ENCODE data around the gene SEMA5A. TPM values are rescaled to one million over a fixed set of nuclear protein-coding genes. Genes with fewer than 3 reads are reported as not detected.

Gene SEMA5A
- total RNA-seq, 1 experiment from 2014 or later: 9.3 TPM

DNA sequence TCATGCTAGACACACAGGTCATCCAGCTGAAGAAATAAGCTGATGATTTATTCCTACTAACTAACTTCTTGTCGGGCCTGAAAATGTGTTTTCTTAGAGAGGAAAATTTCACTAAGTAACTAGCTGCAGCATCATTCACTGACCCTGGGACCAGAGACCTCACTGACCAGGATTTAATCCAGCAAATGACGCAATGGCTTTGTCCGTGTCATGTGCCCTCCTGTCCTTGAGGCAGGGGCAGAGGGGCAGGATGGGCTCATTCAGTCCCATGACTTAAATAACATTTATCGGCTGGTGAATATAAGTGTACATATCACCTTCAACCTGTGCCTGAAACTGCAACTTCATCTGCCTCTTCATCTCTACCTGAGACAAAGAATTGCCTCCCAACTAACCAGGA, 154.8 kb downstream of the SEMA5A start:
- POLR2A ChIA-PET: no interaction called here
- TF ChIP-seq, protein P1, sequence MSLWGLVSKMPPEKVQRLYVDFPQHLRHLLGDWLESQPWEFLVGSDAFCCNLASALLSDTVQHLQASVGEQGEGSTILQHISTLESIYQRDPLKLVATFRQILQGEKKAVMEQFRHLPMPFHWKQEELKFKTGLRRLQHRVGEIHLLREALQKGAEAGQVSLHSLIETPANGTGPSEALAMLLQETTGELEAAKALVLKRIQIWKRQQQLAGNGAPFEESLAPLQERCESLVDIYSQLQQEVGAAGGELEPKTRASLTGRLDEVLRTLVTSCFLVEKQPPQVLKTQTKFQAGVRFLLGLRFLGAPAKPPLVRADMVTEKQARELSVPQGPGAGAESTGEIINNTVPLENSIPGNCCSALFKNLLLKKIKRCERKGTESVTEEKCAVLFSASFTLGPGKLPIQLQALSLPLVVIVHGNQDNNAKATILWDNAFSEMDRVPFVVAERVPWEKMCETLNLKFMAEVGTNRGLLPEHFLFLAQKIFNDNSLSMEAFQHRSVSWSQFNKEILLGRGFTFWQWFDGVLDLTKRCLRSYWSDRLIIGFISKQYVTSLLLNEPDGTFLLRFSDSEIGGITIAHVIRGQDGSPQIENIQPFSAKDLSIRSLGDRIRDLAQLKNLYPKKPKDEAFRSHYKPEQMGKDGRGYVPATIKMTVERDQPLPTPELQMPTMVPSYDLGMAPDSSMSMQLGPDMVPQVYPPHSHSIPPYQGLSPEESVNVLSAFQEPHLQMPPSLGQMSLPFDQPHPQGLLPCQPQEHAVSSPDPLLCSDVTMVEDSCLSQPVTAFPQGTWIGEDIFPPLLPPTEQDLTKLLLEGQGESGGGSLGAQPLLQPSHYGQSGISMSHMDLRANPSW (CRISPR knock-in tag; conservative IDR thresholded peaks at IDR 0.05; ENCODE audit: low read depth): no peak
- TF ChIP-seq ZNF396 (CRISPR knock-in tag; IDR thresholded peaks at IDR 0.05; ENCODE audit: borderline replicate concordance) (no peak), JAZF1 (CRISPR knock-in tag; IDR thresholded peaks at IDR 0.05) (no peak), SMAD3 (CRISPR knock-in tag; IDR thresholded peaks at IDR 0.05; ENCODE audit: borderline replicate concordance) (no peak), ZNF121 (CRISPR knock-in tag; IDR thresholded peaks at IDR 0.05) (no peak)
- TF ChIP-seq, protein P2, sequence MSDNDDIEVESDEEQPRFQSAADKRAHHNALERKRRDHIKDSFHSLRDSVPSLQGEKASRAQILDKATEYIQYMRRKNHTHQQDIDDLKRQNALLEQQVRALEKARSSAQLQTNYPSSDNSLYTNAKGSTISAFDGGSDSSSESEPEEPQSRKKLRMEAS (CRISPR knock-in tag; IDR thresholded peaks at IDR 0.05): no peak
- Mint-ChIP-seq H3K27me3 (ENCODE audit: low read depth) (no peaks in the 10 kb centered on the region), H3K4me1 (peaks cover 16% of the 10 kb centered on the region), H3K9me3 (no peaks in the 10 kb centered on the region), H3K27ac (no peak overlapping the region), H3K36me3 (no peaks in the 10 kb centered on the region), H3K4me3 (no peak overlapping the region)
- DNase-seq (ENCODE audit: low spot score): no peak
- CTCF ChIA-PET: no interaction called here
- no peak for ATAC-seq

DNA sequence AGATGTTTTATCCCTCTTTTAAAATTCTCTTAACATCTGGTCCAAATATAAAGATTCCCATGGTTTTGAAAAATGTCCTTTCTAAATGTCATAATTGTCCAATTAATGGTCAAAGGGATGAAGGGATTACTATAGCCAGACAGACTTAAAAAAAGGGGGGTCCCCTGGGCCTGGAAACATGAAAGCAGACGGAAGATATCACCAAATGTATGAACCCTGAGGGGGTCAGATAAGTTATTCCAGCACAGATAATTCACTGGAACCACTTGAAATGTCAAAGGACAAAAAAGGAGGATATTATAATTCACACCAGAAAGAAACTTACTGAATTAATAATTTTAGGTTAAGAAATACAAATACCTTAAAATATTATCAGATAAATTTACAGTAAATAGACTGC, 155.8 kb downstream of the SEMA5A start:
- DNase-seq (ENCODE audit: low spot score): no peak
- Mint-ChIP-seq H3K4me3 (no peak overlapping the region), H3K27me3 (ENCODE audit: low read depth) (no peaks in the 10 kb centered on the region), H3K4me1 (peaks cover 11% of the 10 kb centered on the region), H3K36me3 (no peaks in the 10 kb centered on the region), H3K27ac (no peak overlapping the region), H3K9me3 (no peaks in the 10 kb centered on the region)
- ChIA-PET CTCF (no interaction called here), POLR2A (no interaction called here)
- TF ChIP-seq TP53 (CRISPR knock-in tag; IDR thresholded peaks at IDR 0.05) (no peak), ZNF396 (CRISPR knock-in tag; IDR thresholded peaks at IDR 0.05; ENCODE audit: borderline replicate concordance) (no peak), GRHL2 (CRISPR knock-in tag; IDR thresholded peaks at IDR 0.05; ENCODE audit: insufficient replicate concordance, severe bottlenecking) (no peak)
- no peak for ATAC-seq

DNA sequence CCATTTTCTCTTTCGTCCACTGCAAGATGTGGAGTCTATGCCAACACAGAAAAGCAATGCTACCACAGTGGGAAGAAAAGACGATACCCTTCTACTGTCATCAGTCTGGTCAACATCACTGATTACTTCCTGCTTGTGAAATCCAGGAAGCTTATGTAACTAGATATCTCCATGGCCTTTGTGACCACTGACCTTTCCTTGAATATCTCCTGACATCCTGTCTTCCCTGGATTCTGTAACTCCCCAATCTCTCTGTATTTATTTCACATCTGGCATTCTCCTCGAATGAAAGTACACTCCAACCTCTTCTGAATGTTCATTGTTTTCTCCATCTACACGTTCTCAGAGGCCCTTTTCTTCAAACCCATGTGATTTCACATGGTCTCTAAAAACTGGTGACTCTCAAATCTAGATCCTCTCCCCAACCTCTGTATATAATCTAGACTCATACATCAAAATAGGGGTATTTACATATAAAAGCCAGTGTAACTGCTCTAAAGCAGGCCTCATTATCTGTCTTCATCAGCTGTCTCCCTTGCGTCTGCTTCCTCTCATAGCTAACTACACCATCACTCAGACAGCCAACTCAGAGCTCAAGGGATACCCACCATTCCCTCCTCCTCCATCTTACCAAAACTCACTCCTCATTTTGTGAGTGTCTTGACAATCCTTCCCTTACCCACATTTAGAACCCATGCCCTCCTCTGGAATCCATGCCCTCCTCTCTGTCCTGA, 156.8 kb downstream of the SEMA5A start:
- peaks cover 11% of the 10 kb centered on the region for H3K4me1 Mint-ChIP-seq
- no peak overlapping the region for H3K4me3 Mint-ChIP-seq
- CTCF ChIA-PET: interaction anchor here (0.6 kb wide), 1 partner anchor 23 kb away, joined by 3 read pairs; no protein-coding TSS in a partner anchor
- TF ChIP-seq, protein P3, sequence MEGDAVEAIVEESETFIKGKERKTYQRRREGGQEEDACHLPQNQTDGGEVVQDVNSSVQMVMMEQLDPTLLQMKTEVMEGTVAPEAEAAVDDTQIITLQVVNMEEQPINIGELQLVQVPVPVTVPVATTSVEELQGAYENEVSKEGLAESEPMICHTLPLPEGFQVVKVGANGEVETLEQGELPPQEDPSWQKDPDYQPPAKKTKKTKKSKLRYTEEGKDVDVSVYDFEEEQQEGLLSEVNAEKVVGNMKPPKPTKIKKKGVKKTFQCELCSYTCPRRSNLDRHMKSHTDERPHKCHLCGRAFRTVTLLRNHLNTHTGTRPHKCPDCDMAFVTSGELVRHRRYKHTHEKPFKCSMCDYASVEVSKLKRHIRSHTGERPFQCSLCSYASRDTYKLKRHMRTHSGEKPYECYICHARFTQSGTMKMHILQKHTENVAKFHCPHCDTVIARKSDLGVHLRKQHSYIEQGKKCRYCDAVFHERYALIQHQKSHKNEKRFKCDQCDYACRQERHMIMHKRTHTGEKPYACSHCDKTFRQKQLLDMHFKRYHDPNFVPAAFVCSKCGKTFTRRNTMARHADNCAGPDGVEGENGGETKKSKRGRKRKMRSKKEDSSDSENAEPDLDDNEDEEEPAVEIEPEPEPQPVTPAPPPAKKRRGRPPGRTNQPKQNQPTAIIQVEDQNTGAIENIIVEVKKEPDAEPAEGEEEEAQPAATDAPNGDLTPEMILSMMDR (IDR thresholded peaks at IDR 0.05): no peak
- TF ChIP-seq, protein P4, sequence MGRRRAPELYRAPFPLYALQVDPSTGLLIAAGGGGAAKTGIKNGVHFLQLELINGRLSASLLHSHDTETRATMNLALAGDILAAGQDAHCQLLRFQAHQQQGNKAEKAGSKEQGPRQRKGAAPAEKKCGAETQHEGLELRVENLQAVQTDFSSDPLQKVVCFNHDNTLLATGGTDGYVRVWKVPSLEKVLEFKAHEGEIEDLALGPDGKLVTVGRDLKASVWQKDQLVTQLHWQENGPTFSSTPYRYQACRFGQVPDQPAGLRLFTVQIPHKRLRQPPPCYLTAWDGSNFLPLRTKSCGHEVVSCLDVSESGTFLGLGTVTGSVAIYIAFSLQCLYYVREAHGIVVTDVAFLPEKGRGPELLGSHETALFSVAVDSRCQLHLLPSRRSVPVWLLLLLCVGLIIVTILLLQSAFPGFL (CRISPR knock-in tag; IDR thresholded peaks at IDR 0.05; ENCODE audit: borderline replicate concordance): no peak
- TF ChIP-seq ETV6 (CRISPR knock-in tag; IDR thresholded peaks at IDR 0.05) (no peak), FOXP1 (CRISPR knock-in tag; IDR thresholded peaks at IDR 0.05; ENCODE audit: borderline replicate concordance) (no peak), GABPB1 (CRISPR knock-in tag; IDR thresholded peaks at IDR 0.05) (no peak), NR3C1 (CRISPR knock-in tag; conservative IDR thresholded peaks at IDR 0.05; ENCODE audit: low read depth) (no peak), ZNF121 (CRISPR knock-in tag; IDR thresholded peaks at IDR 0.05) (no peak)
- TF ChIP-seq, protein P5, sequence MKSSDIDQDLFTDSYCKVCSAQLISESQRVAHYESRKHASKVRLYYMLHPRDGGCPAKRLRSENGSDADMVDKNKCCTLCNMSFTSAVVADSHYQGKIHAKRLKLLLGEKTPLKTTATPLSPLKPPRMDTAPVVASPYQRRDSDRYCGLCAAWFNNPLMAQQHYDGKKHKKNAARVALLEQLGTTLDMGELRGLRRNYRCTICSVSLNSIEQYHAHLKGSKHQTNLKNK (CRISPR knock-in tag; IDR thresholded peaks at IDR 0.05): no peak
- TF ChIP-seq, protein P6, sequence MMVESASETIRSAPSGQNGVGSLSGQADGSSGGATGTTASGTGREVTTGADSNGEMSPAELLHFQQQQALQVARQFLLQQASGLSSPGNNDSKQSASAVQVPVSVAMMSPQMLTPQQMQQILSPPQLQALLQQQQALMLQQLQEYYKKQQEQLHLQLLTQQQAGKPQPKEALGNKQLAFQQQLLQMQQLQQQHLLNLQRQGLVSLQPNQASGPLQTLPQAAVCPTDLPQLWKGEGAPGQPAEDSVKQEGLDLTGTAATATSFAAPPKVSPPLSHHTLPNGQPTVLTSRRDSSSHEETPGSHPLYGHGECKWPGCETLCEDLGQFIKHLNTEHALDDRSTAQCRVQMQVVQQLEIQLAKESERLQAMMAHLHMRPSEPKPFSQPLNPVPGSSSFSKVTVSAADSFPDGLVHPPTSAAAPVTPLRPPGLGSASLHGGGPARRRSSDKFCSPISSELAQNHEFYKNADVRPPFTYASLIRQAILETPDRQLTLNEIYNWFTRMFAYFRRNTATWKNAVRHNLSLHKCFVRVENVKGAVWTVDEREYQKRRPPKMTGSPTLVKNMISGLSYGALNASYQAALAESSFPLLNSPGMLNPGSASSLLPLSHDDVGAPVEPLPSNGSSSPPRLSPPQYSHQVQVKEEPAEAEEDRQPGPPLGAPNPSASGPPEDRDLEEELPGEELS (CRISPR knock-in tag; IDR thresholded peaks at IDR 0.05): no peak
- TF ChIP-seq, protein P7, sequence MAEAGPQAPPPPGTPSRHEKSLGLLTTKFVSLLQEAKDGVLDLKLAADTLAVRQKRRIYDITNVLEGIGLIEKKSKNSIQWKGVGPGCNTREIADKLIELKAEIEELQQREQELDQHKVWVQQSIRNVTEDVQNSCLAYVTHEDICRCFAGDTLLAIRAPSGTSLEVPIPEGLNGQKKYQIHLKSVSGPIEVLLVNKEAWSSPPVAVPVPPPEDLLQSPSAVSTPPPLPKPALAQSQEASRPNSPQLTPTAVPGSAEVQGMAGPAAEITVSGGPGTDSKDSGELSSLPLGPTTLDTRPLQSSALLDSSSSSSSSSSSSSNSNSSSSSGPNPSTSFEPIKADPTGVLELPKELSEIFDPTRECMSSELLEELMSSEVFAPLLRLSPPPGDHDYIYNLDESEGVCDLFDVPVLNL (CRISPR knock-in tag; IDR thresholded peaks at IDR 0.05; ENCODE audit: borderline replicate concordance, low read depth): no peak
- TF ChIP-seq, protein P8, sequence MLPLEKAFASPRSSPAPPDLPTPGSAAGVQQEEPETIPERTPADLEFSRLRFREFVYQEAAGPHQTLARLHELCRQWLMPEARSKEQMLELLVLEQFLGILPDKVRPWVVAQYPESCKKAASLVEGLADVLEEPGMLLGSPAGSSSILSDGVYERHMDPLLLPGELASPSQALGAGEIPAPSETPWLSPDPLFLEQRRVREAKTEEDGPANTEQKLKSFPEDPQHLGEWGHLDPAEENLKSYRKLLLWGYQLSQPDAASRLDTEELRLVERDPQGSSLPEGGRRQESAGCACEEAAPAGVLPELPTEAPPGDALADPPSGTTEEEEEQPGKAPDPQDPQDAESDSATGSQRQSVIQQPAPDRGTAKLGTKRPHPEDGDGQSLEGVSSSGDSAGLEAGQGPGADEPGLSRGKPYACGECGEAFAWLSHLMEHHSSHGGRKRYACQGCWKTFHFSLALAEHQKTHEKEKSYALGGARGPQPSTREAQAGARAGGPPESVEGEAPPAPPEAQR (CRISPR knock-in tag; IDR thresholded peaks at IDR 0.05): no peak

More for the DNA sequence above, 156.8 kb downstream of the SEMA5A start:
- Mint-ChIP-seq H3K9me3 (no peaks in the 10 kb centered on the region), H3K36me3 (no peaks in the 10 kb centered on the region), H3K27ac (no peak overlapping the region), H3K27me3 (ENCODE audit: low read depth) (no peaks in the 10 kb centered on the region)
- no peak for ATAC-seq
- DNase-seq (ENCODE audit: low spot score): no peak
- POLR2A ChIA-PET: no interaction called here

Data from WTC11 (cell line).